Measurements from ENCODE around the gene LMX1A. TPM values are rescaled to one million over a fixed set of nuclear protein-coding genes. Genes with fewer than 3 reads are reported as not detected.

The LMX1A gene
- total and polyA plus RNA-seq, 8 donors: not detected

- no peaks in the 10 kb centered on the region for H3K4me1 ChIP-seq
- ATAC-seq (no peak), DNase-seq (no peak)
- H3K9me3 ChIP-seq: no peaks in the 10 kb centered on the region
- peaks cover 0 to 10% of the 10 kb centered on the region in 2 donors for H3K27me3 ChIP-seq
- H3K4me3 ChIP-seq: no peak overlapping the region
- no peaks in the 10 kb centered on the region for H3K36me3 ChIP-seq
- intact Hi-C loops (cut with DNase I): no loop called here
- H3K27ac ChIP-seq: no peak overlapping the region
- no peak for TF ChIP-seq CTCF (IDR thresholded peaks at IDR 0.05)
Observed at GRCh38 chr1:165225650-165226049, 130.9 kb downstream of the LMX1A start.

- Histone ChIP-seq H3K36me3 (no peaks in the 10 kb centered on the region), H3K27ac (no peak overlapping the region), H3K27me3 (peaks cover 0 to 10% of the 10 kb centered on the region in 2 donors), H3K4me1 (no peaks in the 10 kb centered on the region), H3K4me3 (no peak overlapping the region), H3K9me3 (no peaks in the 10 kb centered on the region)
- intact Hi-C loops (cut with DNase I): no loop called here
- ATAC-seq (no peak), DNase-seq (no peak)
- no peak for TF ChIP-seq CTCF (IDR thresholded peaks at IDR 0.05)
Observed at GRCh38 chr1:165225062-165225461, 131.5 kb downstream of the LMX1A start.

GRCh38 chr1:165224504-165224903 lies 132.0 kb downstream of the LMX1A start:
- Histone ChIP-seq H3K27me3 (peaks cover 0 to 10% of the 10 kb centered on the region in 2 donors), H3K4me1 (no peaks in the 10 kb centered on the region), H3K9me3 (no peaks in the 10 kb centered on the region), H3K27ac (no peak overlapping the region), H3K4me3 (no peak overlapping the region), H3K36me3 (no peaks in the 10 kb centered on the region)
- ATAC-seq (no peak), DNase-seq (no peak)
- TF ChIP-seq CTCF (IDR thresholded peaks at IDR 0.05): no peak
- intact Hi-C loops (cut with DNase I): no loop called here

- H3K4me1 ChIP-seq: no peaks in the 10 kb centered on the region
- ATAC-seq (no peak), DNase-seq (no peak)
- no peaks in the 10 kb centered on the region for H3K36me3 ChIP-seq
- H3K4me3 ChIP-seq: no peak overlapping the region
- H3K27me3 ChIP-seq: peaks cover 0 to 10% of the 10 kb centered on the region in 2 donors
- intact Hi-C loops (cut with DNase I): no loop called here
- no peak overlapping the region for H3K27ac ChIP-seq
- no peak for TF ChIP-seq CTCF (IDR thresholded peaks at IDR 0.05)
- no peaks in the 10 kb centered on the region for H3K9me3 ChIP-seq
Observed at GRCh38 chr1:165222580-165222979, 133.9 kb downstream of the LMX1A start.

- Histone ChIP-seq H3K4me1 (no peaks in the 10 kb centered on the region), H3K4me3 (no peak overlapping the region), H3K27me3 (no peaks in the 10 kb centered on the region), H3K9me3 (no peaks in the 10 kb centered on the region), H3K27ac (no peak overlapping the region), H3K36me3 (no peaks in the 10 kb centered on the region)
- DNase-seq: no peak
- intact Hi-C loops (cut with DNase I): no loop called here
- ATAC-seq: no peak
- TF ChIP-seq CTCF (IDR thresholded peaks at IDR 0.05): no peak
Observed at GRCh38 chr1:165218731-165219130, 137.8 kb downstream of the LMX1A start.

Measured in left lung (tissue), 10 donors.